Adrenal gland (tissue), 12 donors: ENCODE measurements around the gene BRPF3. TPM values are rescaled to one million over a fixed set of nuclear protein-coding genes. Genes with fewer than 3 reads are reported as not detected.

Experiments used
- DNase-seq, 7 donors: peaks; one replicate each; pipeline ENCODE4 v3.0.0-alpha.2; 2019 to 2020
- H3K27ac ChIP-seq, 5 donors: fragments of 200-600 bp; sonication (generic) in 4 of 5; 1 replicate in 3 of 5; 2 replicates in 2 of 5; pipeline versions ENCODE4 v1.5.1 to v1.8.0; 2016 to 2020; ENCODE audit warnings: mild to moderate bottlenecking in 1 of 5
- H3K27me3 ChIP-seq: fragments of 200-600 bp; 2 replicates; pipeline ENCODE4 v1.8.0; 2021
- H3K36me3 ChIP-seq, 2 donors: fragments of 200-600 bp; replicated peaks in 1 of 2; 1 replicate in 1 of 2; 2 replicates in 1 of 2; pipeline versions ENCODE4 v1.5.1 to v1.8.0; 2018 to 2022
- H3K4me1 ChIP-seq, 2 donors: fragments of 200-600 bp; replicated peaks in 1 of 2; 1 replicate in 1 of 2; 2 replicates in 1 of 2; pipeline versions ENCODE4 v1.5.1 to v1.8.0; 2018 to 2021
- H3K4me3 ChIP-seq, 4 donors: fragments of 200-600 bp; sonication (generic) in 3 of 4; one replicate each; pipeline ENCODE4 v1.5.1; 2016 to 2018
- H3K9me3 ChIP-seq, 3 donors: fragments of 200-600 bp; sonication (generic) in 1 of 3; replicated peaks in 1 of 3; 1 replicate in 2 of 3; 2 replicates in 1 of 3; pipeline versions ENCODE4 v1.5.1 to v1.8.0; 2016 to 2021
- POLR2A ChIP-seq, 2 donors: fragments of 450-650 bp; IDR thresholded peaks; one replicate each; pipeline ENCODE4 v1.6.1; 2017; ENCODE audit warnings: antibody characterized with exemption in 2 of 2, mild to moderate bottlenecking in 2 of 2, moderate library complexity in 1 of 2
- WGBS, 4 donors: extraction: QIAGEN DNeasy Blood & Tissue Kit in 2 of 4; methylation state at CpG; one replicate each; pipeline versions ENCODE4 v1.1.5 to v1.1.7; 2013 to 2017; 5-methylcytosine and 5-hydroxymethylcytosine counted together
- intact Hi-C, 2 donors: fragments of 100-400 bp; cut with DNase I; formaldehyde crosslinking; loops; one replicate each; pipeline versions ENCODE4 v1.14.1 to v1.15.0; 2022 to 2023
- polyA plus RNA-seq, 3 donors: library from polyadenylated mRNA; stranded (reverse); fragments of 200-250 nt in 2 of 3; fragments of 350-450 nt in 1 of 3; fragmentation: Illumina TruSeq in 1 of 3; extraction: RNeasy Lipid Tissue Mini Kit (QIAGEN cat#74804) in 1 of 3; gene quantifications; one replicate each; pipeline ENCODE4 v1.2.3, GENCODE V29; 2013 to 2014
- total RNA-seq, 9 donors: library from RNA; depleted of rRNA in 4 of 9; stranded (reverse); fragments of >200 nt in 4 of 9; fragments of 120-200 nt in 1 of 9; fragmentation: NEBNext Ultra II Directional in 1 of 9; extraction: Animal tissue kit (Norgen Biotek cat#: 25700) in 1 of 9; gene quantifications; one replicate each; pipeline versions ENCODE4 v1.1.0 to v1.2.4, GENCODE V29; 2013 to 2023
- TF ChIP-seq, protein P1 (sequence below), 6 experiments: fragments of 450-650 bp in 4 of 6; fragments of 200-600 bp in 2 of 6; sonication (generic) in 1 of 6; IDR thresholded peaks; 1 replicate in 5 of 6; 2 replicates in 1 of 6; pipeline versions ENCODE4 v1.5.1 to v1.8.0; 2016 to 2021; ENCODE audit warnings: antibody characterized with exemption in 6 of 6, mild to moderate bottlenecking in 2 of 6, moderate library complexity in 1 of 6
- donor health status: healthy with polysubstance abuse.
- donor health status: Bipolar disorder and iron deficiency.
- donor health status: DM: yes; HTN: yes; CAD: no.
- donor health status: DM: no; HTN: no; CAD: no.
- donor health status: DM: no; HTN: no; CAD: no.
- donor health status: DM: yes; HTN: yes; CAD: no.

Gene BRPF3
- total and polyA plus RNA-seq, 12 donors, result 9.8 to 111 (median 53.4) TPM

DNA sequence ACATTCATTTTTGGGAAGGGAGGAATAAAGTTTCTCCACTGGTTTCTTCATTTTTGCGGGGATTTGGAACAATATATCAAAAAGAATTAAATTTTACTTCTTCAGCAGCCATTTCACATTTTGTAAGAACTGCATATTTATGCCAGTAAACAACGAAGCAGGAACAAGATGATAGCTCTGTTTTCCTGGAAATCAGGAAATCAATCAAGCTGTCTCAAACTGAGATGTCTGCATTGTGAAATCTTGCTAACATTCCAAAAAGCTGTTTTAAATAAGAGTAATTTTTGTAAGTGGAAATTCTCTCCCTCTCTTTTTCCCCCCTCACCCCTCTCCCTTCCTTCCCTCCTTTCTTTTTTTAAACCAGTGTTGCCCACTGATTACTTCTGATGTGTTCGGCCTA lies 46.3 kb upstream of the BRPF3 start:
- TF ChIP-seq, protein P1, sequence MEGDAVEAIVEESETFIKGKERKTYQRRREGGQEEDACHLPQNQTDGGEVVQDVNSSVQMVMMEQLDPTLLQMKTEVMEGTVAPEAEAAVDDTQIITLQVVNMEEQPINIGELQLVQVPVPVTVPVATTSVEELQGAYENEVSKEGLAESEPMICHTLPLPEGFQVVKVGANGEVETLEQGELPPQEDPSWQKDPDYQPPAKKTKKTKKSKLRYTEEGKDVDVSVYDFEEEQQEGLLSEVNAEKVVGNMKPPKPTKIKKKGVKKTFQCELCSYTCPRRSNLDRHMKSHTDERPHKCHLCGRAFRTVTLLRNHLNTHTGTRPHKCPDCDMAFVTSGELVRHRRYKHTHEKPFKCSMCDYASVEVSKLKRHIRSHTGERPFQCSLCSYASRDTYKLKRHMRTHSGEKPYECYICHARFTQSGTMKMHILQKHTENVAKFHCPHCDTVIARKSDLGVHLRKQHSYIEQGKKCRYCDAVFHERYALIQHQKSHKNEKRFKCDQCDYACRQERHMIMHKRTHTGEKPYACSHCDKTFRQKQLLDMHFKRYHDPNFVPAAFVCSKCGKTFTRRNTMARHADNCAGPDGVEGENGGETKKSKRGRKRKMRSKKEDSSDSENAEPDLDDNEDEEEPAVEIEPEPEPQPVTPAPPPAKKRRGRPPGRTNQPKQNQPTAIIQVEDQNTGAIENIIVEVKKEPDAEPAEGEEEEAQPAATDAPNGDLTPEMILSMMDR (IDR thresholded peaks at IDR 0.05), result no peak
- no peak for TF ChIP-seq POLR2A (IDR thresholded peaks at IDR 0.05)
- Histone ChIP-seq H3K4me3 (no peak overlapping the region), H3K4me1 (peaks cover 24 to 35% of the 10 kb centered on the region in 2 donors), H3K36me3 (no peaks in the 10 kb centered on the region), H3K27me3 (no peaks in the 10 kb centered on the region), H3K9me3 (no peaks in the 10 kb centered on the region), H3K27ac (peak overlapping the region in 4 of 5 donors; percentile 41 to 78 (median 76))
- intact Hi-C loops, result no loop called here
- no peak for DNase-seq
- WGBS, 4 donors, result 27 to 48% (median 37%) methylated on average over 3 of the region's 3 CpGs

DNA sequence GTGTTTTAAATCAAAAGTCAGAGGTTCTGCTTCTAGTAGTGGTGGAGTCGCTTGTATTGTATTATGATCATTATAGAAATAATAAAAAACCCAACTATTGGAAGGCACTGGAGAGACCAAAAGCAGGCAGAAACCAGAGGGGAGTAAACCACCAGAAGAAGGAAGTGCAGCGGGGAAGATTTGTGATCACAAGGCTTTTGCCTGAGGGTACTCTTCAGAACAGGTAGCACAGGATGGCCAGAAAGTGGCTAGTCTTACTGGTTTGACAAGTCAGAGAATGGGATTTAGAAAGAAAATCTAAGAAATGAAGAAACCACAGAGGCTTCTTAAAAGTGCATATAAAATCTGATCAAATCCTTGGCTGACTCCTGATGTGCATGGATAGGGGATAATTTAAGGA lies 42.3 kb upstream of the BRPF3 start:
- TF ChIP-seq, protein P1 (IDR thresholded peaks at IDR 0.05), result no peak
- TF ChIP-seq POLR2A (IDR thresholded peaks at IDR 0.05), result no peak
- Histone ChIP-seq H3K27ac (no peak overlapping the region), H3K4me1 (peaks cover 24 to 27% of the 10 kb centered on the region in 2 donors), H3K9me3 (no peaks in the 10 kb centered on the region), H3K4me3 (no peak overlapping the region), H3K36me3 (no peaks in the 10 kb centered on the region), H3K27me3 (no peaks in the 10 kb centered on the region)
- intact Hi-C loops, result no loop called here
- 88 to 96% (median 92%) methylated on average over 2 of the region's 2 CpGs for WGBS, 4 donors
- no peak for DNase-seq

- no peaks in the 10 kb centered on the region for H3K36me3 ChIP-seq
- H3K9me3 ChIP-seq, result no peaks in the 10 kb centered on the region
- H3K4me3 ChIP-seq, result no peak overlapping the region
- H3K4me1 ChIP-seq, result peaks cover 12 to 13% of the 10 kb centered on the region in 2 donors
- H3K27me3 ChIP-seq, result no peaks in the 10 kb centered on the region
- DNase-seq, result no peak
- whole genome bisulfite sequencing, 4 donors, result 93 to 99% (median 97%) methylated on average over 2 of the region's 2 CpGs
- TF ChIP-seq POLR2A (IDR thresholded peaks at IDR 0.05), result no peak
- TF ChIP-seq, protein P1 (IDR thresholded peaks at IDR 0.05), result no peak
- H3K27ac ChIP-seq, result no peak overlapping the region
- intact Hi-C loops, result no loop called here
Observed at GRCh38 chr6:36155662-36156061, 40.9 kb upstream of the BRPF3 start.

DNA sequence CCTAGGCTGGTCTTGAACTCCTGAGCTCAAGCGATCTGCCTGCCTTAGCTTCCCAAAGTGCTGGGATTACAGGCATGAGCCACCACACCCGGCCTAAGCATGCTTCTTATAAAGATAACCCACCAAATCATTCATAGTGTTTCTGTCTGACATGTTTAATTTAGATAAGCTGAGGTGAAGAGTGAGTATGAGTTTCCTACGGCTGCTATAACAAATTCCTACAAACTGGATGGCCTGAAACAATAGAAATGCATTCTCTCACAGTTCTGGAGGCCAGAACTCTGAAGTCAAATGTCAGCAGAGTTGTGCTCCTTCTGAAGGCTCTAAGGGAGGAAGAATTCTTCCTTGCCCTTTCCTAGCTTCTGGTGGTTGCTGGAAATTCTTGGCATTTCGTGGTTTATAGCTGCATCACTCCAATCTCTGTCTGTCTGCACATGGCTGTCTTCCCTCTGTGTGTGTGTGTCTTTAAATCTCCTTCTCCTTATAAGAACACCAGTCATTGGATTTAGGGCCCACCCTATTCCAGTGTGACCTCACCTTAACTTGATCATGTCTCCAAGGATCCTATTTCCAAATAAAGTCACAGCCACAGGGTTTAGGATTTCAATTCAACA lies 36.3 kb upstream of the BRPF3 start:
- no peaks in the 10 kb centered on the region for H3K27me3 ChIP-seq
- TF ChIP-seq POLR2A (IDR thresholded peaks at IDR 0.05), result no peak
- TF ChIP-seq, protein P1 (IDR thresholded peaks at IDR 0.05), result no peak

More for the DNA sequence above, 36.3 kb upstream of the BRPF3 start:
- Histone ChIP-seq H3K9me3 (no peaks in the 10 kb centered on the region), H3K4me3 (no peak overlapping the region), H3K4me1 (no peaks in the 10 kb centered on the region), H3K36me3 (no peaks in the 10 kb centered on the region), H3K27ac (no peak overlapping the region)
- intact Hi-C loops, result no loop called here
- WGBS, 4 donors, result 86 to 94% (median 93%) methylated on average over 4 of the region's 4 CpGs
- DNase-seq, result no peak
